Myocyte (in vitro differentiated cells): Measurements from ENCODE around the gene CCDC6. TPM values are rescaled to one million over a fixed set of nuclear protein-coding genes. Genes with fewer than 3 reads are reported as not detected.
"Not testable (repeated sequence)": the region's sequence is repeated elsewhere in the genome, so short reads cannot be mapped to it uniquely, and the experiment has no call there.

Source experiments
- DNase-seq: peaks from one replicate; pipeline ENCODE4 v3.0.0-alpha.2; 2012; ENCODE audit warnings: low read depth
- polyA plus RNA-seq: library from polyadenylated mRNA; unstranded; fragments of >200 nt; gene quantifications from one replicate; pipeline ENCODE4 v1.2.1, GENCODE V29; 2012; ENCODE audit warnings: missing spikeins
- total RNA-seq: library from RNA; depleted of rRNA; stranded (reverse); fragments of >200 nt; gene quantifications from 2 replicates; pipeline ENCODE4 v1.2.3, GENCODE V29; 2014

CCDC6 gene
- 19.4 and 19.6 TPM in 2 replicates for total RNA-seq
- 12.5 TPM for polyA plus RNA-seq

- peak; percentile 96 for DNase-seq
These were observed at the start of gene CCDC6 for GRCh38 chr10:59906417-59907202. TSS of gene CCDC6 (minus strand) at chr10:59906556. CDS start at chr10:59906424, 132 bp downstream.

GRCh38 chr10:59954296-59954695 is 47.9 kb upstream of the CCDC6 start:
- DNase-seq: no peak

- DNase-seq: not testable (repeated sequence)
These were observed 47.4 kb upstream of the CCDC6 start for GRCh38 chr10:59953711-59954110.

- no peak for DNase-seq
These were observed 43.7 kb upstream of the CCDC6 start for GRCh38 chr10:59950105-59950504.

- DNase-seq: no peak
These were observed 43.3 kb upstream of the CCDC6 start for GRCh38 chr10:59949608-59950007.

- no peak for DNase-seq
These were observed 39.6 kb upstream of the CCDC6 start for GRCh38 chr10:59945991-59946390.

GRCh38 chr10:59945590-59945989 is 39.2 kb upstream of the CCDC6 start:
- no peak for DNase-seq

- DNase-seq: no peak
These were observed 38.1 kb upstream of the CCDC6 start for GRCh38 chr10:59944339-59944935.

- DNase-seq: no peak
These were observed 36.2 kb upstream of the CCDC6 start for GRCh38 chr10:59942556-59942955.

- DNase-seq: no peak
These were observed 31.4 kb upstream of the CCDC6 start for GRCh38 chr10:59937720-59938119.

GRCh38 chr10:59934701-59935100 is 28.3 kb upstream of the CCDC6 start:
- no peak for DNase-seq

- DNase-seq: not testable (repeated sequence)
These were observed 24.6 kb upstream of the CCDC6 start for GRCh38 chr10:59930788-59931521.

- DNase-seq: no peak
These were observed 19.7 kb upstream of the CCDC6 start for GRCh38 chr10:59926086-59926485.

- DNase-seq: no peak
These were observed 16.6 kb upstream of the CCDC6 start for GRCh38 chr10:59922907-59923306.

- DNase-seq: no peak
These were observed 11.6 kb upstream of the CCDC6 start for GRCh38 chr10:59917922-59918321.

- no peak for DNase-seq
These were observed 7.3 kb upstream of the CCDC6 start for GRCh38 chr10:59913547-59914237.

GRCh38 chr10:59910867-59911266 is 4.5 kb upstream of the CCDC6 start:
- DNase-seq: no peak

GRCh38 chr10:59909815-59910214 is 3.5 kb upstream of the CCDC6 start:
- DNase-seq: no peak

GRCh38 chr10:59908808-59909143 is 2.4 kb upstream of the CCDC6 start:
- DNase-seq: no peak

GRCh38 chr10:59907918-59908807 is 1.8 kb upstream of the CCDC6 start:
- DNase-seq: peak; percentile 86

- DNase-seq: no peak
These were observed 1.2 kb upstream of the CCDC6 start for GRCh38 chr10:59907537-59907917.
